HepG2 (cell line): ENCODE data around the gene DLG5. TPM values are rescaled to one million over a fixed set of nuclear protein-coding genes. Genes with fewer than 3 reads are reported as not detected.

ENCODE experiments used
- AHR ChIP-seq: IDR thresholded peaks from 2 replicates; pipeline ENCODE4 v1.6.1; 2018; ENCODE audit warnings: missing genetic modification reagents, missing compliant biosample characterization
- CHCHD3 ChIP-seq: sonication (generic); formaldehyde crosslinking; IDR thresholded peaks from 2 replicates; pipeline ENCODE4 v1.8.0; 2022; ENCODE audit warnings: mild to moderate bottlenecking, missing genetic modification reagents, moderate library complexity
- FOXA3 ChIP-seq: IDR thresholded peaks from 2 replicates; pipeline ENCODE4 v1.6.1; 2016; ENCODE audit warnings: missing genetic modification reagents, missing compliant biosample characterization
- GPN1 ChIP-seq: sonication (generic); formaldehyde crosslinking; IDR thresholded peaks from 2 replicates; pipeline ENCODE4 v1.5.1; 2020; ENCODE audit warnings: missing genetic modification reagents, borderline replicate concordance
- KDM6A ChIP-seq: IDR thresholded peaks from 2 replicates; pipeline ENCODE4 v1.6.1; 2016; ENCODE audit warnings: low read depth
- KLF6 ChIP-seq: IDR thresholded peaks from 2 replicates; pipeline ENCODE4 v1.8.0; 2016; ENCODE audit warnings: missing biosample characterization, missing genetic modification reagents
- MIER2 ChIP-seq: IDR thresholded peaks from 2 replicates; pipeline ENCODE4 v1.6.1; 2016; ENCODE audit warnings: missing biosample characterization, missing genetic modification reagents
- MLLT10 ChIP-seq: sonication (generic); formaldehyde crosslinking; IDR thresholded peaks from 2 replicates; pipeline ENCODE4 v1.4.0; 2020; ENCODE audit warnings: missing genetic modification reagents
- NAIF1 ChIP-seq: sonication (generic); formaldehyde crosslinking; IDR thresholded peaks from 2 replicates; pipeline ENCODE4 v1.5.0; 2020; ENCODE audit warnings: mild to moderate bottlenecking, missing genetic modification reagents, borderline replicate concordance
- PBX2 ChIP-seq: IDR thresholded peaks from 2 replicates; pipeline ENCODE4 v1.6.1; 2016; ENCODE audit warnings: control low read depth
- RCOR2 ChIP-seq: IDR thresholded peaks from 2 replicates; pipeline ENCODE4 v1.6.1; 2016; ENCODE audit warnings: missing biosample characterization, missing genetic modification reagents
- RELA ChIP-seq: sonication (generic); formaldehyde crosslinking; IDR thresholded peaks from 2 replicates; pipeline ENCODE4 v1.4.0; 2020; ENCODE audit warnings: missing genetic modification reagents
- SAP130 ChIP-seq: IDR thresholded peaks from 2 replicates; pipeline ENCODE4 v1.6.1; 2016; ENCODE audit warnings: low read depth
- SSRP1 ChIP-seq: IDR thresholded peaks from 2 replicates; pipeline ENCODE4 v1.6.1; 2016; ENCODE audit warnings: control low read depth
- TEAD3 ChIP-seq: optimal IDR thresholded peaks from 2 replicates; pipeline ENCODE3; 2016; ENCODE audit warnings: borderline replicate concordance
- ZBTB7A ChIP-seq: sonication (generic); formaldehyde crosslinking; IDR thresholded peaks from 2 replicates; pipeline ENCODE4 v1.8.0; 2022; ENCODE audit warnings: mild to moderate bottlenecking, missing genetic modification reagents
- ZNF160 ChIP-seq: sonication (generic); formaldehyde crosslinking; IDR thresholded peaks from 2 replicates; pipeline ENCODE4 v1.8.0; 2022; ENCODE audit warnings: mild to moderate bottlenecking, inconsistent platforms, missing genetic modification reagents
- ZNF20 ChIP-seq: sonication (generic); formaldehyde crosslinking; IDR thresholded peaks from 2 replicates; pipeline ENCODE4 v1.4.0; 2020; ENCODE audit warnings: mild to moderate bottlenecking, moderate library complexity, missing genetic modification reagents
- ZNF333 ChIP-seq: sonication (generic); formaldehyde crosslinking; IDR thresholded peaks from 2 replicates; pipeline ENCODE4 v1.4.0; 2020; ENCODE audit warnings: mild to moderate bottlenecking, missing genetic modification reagents, borderline replicate concordance
- ZNF556 ChIP-seq: sonication (generic); formaldehyde crosslinking; IDR thresholded peaks from 2 replicates; pipeline ENCODE4 v1.4.0; 2020; ENCODE audit warnings: mild to moderate bottlenecking, missing genetic modification reagents, borderline replicate concordance
- ZNF883 ChIP-seq: sonication (generic); formaldehyde crosslinking; IDR thresholded peaks from 2 replicates; pipeline ENCODE4 v1.5.1; 2020; ENCODE audit warnings: mild to moderate bottlenecking, missing genetic modification reagents; ENCODE audit errors: not compliant biosample characterization
- polyA plus RNA-seq, 8 experiments: library from polyadenylated mRNA; depleted of rRNA in 3 of 8; stranded (reverse) in 7 of 8; unstranded in 1 of 8; fragments of >200 nt; fragmentation: Illumina TruSeq in 4 of 8; extraction: Trizol in 4 of 8; gene quantifications; 2 replicates each; pipeline versions ENCODE4 v1.2.1 to v1.2.3, GENCODE V29; 2011 to 2016; ENCODE audit warnings: low read depth in 4 of 8, missing spikeins in 1 of 8, mixed read lengths in 1 of 8; ENCODE audit not compliant: insufficient read depth in 1 of 8
- total RNA-seq, 5 experiments: library from RNA; depleted of rRNA; stranded (reverse); fragments of >200 nt; fragmentation: Illumina TruSeq; extraction: Trizol; gene quantifications; 2 replicates each; pipeline ENCODE4 v1.2.3, GENCODE V29; 2016; ENCODE audit warnings: low read depth in 1 of 5
- TF ChIP-seq, protein P1 (sequence below): sonication (generic); formaldehyde crosslinking; IDR thresholded peaks from 2 replicates; pipeline ENCODE4 v1.4.0; 2020; ENCODE audit warnings: missing genetic modification reagents, borderline replicate concordance
- TF ChIP-seq, protein P2 (sequence below): sonication (generic); formaldehyde crosslinking; IDR thresholded peaks from 2 replicates; pipeline ENCODE4 v1.4.0; 2020; ENCODE audit warnings: missing genetic modification reagents
- TF ChIP-seq, protein P3 (sequence below), 2 experiments: sonication (generic) in 1 of 2; formaldehyde crosslinking in 1 of 2; IDR thresholded peaks; 2 replicates each; pipeline versions ENCODE4 v1.5.1 to v1.6.1; 2011 to 2020; ENCODE audit warnings: borderline replicate concordance in 1 of 2, low read depth in 1 of 2, low read length in 1 of 2, mild to moderate bottlenecking in 1 of 2, missing genetic modification reagents in 1 of 2, moderate library complexity in 1 of 2

The DLG5 gene
- total and polyA plus RNA-seq, 2 of the 13 experiments (the other 11 are each of a cell fraction or from before 2014, with no cell fraction given), result 15.5 to 18.2 TPM

GRCh38 chr10:77849039-77849664 is 77.4 kb downstream of the DLG5 start (continued):
- TF ChIP-seq, protein P1, sequence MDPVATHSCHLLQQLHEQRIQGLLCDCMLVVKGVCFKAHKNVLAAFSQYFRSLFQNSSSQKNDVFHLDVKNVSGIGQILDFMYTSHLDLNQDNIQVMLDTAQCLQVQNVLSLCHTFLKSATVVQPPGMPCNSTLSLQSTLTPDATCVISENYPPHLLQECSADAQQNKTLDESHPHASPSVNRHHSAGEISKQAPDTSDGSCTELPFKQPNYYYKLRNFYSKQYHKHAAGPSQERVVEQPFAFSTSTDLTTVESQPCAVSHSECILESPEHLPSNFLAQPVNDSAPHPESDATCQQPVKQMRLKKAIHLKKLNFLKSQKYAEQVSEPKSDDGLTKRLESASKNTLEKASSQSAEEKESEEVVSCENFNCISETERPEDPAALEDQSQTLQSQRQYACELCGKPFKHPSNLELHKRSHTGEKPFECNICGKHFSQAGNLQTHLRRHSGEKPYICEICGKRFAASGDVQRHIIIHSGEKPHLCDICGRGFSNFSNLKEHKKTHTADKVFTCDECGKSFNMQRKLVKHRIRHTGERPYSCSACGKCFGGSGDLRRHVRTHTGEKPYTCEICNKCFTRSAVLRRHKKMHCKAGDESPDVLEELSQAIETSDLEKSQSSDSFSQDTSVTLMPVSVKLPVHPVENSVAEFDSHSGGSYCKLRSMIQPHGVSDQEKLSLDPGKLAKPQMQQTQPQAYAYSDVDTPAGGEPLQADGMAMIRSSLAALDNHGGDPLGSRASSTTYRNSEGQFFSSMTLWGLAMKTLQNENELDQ (CRISPR knock-in tag), result no peak
- TF ChIP-seq ZNF20 (no peak), RELA (CRISPR knock-in tag) (peak; percentile 94), TEAD3 (peak; percentile 87), GPN1 (CRISPR knock-in tag) (no peak), CHCHD3 (no peak), FOXA3 (CRISPR knock-in tag) (peak; percentile 98), ZNF556 (peak; percentile 93; the same call in 1 of the 2 replicates), AHR (CRISPR knock-in tag) (peak; percentile 86; the same call in 1 of the 2 replicates), KLF6 (peak; percentile 96), SAP130 (CRISPR knock-in tag) (peak; percentile 87), ZNF333 (CRISPR knock-in tag) (no peak), KDM6A (CRISPR knock-in tag) (peak; percentile 99), ZNF160 (peak; percentile 76; the same call in 1 of the 2 replicates), ZNF883 (CRISPR knock-in tag) (no peak), MIER2 (no peak), RCOR2 (peak; percentile 97), MLLT10 (CRISPR knock-in tag) (no peak), PBX2 (CRISPR knock-in tag) (no peak), SSRP1 (no peak; the same call in 1 of the 2 replicates), ZBTB7A (peak; percentile 93), NAIF1 (0 out of 2 replicates have a peak, but pooled peaks have one; percentile 35)
- TF ChIP-seq, protein P2, sequence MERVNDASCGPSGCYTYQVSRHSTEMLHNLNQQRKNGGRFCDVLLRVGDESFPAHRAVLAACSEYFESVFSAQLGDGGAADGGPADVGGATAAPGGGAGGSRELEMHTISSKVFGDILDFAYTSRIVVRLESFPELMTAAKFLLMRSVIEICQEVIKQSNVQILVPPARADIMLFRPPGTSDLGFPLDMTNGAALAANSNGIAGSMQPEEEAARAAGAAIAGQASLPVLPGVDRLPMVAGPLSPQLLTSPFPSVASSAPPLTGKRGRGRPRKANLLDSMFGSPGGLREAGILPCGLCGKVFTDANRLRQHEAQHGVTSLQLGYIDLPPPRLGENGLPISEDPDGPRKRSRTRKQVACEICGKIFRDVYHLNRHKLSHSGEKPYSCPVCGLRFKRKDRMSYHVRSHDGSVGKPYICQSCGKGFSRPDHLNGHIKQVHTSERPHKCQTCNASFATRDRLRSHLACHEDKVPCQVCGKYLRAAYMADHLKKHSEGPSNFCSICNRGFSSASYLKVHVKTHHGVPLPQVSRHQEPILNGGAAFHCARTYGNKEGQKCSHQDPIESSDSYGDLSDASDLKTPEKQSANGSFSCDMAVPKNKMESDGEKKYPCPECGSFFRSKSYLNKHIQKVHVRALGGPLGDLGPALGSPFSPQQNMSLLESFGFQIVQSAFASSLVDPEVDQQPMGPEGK, result peak; percentile 98
- TF ChIP-seq, protein P3, sequence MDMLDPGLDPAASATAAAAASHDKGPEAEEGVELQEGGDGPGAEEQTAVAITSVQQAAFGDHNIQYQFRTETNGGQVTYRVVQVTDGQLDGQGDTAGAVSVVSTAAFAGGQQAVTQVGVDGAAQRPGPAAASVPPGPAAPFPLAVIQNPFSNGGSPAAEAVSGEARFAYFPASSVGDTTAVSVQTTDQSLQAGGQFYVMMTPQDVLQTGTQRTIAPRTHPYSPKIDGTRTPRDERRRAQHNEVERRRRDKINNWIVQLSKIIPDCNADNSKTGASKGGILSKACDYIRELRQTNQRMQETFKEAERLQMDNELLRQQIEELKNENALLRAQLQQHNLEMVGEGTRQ (IDR thresholded peaks at IDR 0.05; ENCODE audit: low read depth, low read length), result no peak
- TF ChIP-seq, protein P3 (CRISPR knock-in tag; IDR thresholded peaks at IDR 0.05; ENCODE audit: borderline replicate concordance), result no peak
